ENCODE results near the gene RTN1.

RTN1 gene

DNA sequence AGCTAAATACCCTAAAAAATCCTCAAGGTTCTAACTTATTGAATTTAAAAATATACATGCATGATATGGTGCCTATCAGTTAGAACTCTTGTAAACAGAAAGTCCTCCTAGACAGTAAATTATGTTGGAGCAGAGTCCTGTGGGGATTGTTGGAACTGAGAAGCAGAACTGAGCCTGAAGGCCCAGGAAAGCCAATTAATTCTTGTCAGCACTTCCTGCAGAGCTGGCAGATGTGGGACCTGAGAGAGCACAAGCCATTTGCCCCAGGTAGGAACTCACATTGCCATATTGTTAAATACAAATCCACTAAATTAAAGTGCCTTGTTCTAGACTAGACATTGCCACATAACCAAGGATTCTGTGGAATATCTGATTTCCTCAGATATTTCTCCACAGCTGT, 117.1 kb downstream of the RTN1 start:
- no peaks in the 10 kb centered on the region for H3K27me3 ChIP-seq (ENCODE audit: control insufficient read depth, insufficient read depth, low read length)
- H3K9me3 ChIP-seq (ENCODE audit: control insufficient read depth, insufficient read depth, low read length): no peaks in the 10 kb centered on the region
- H3K4me1 ChIP-seq (ENCODE audit: control insufficient read depth, insufficient read depth, low read length): no peaks in the 10 kb centered on the region
- H3K27ac ChIP-seq (ENCODE audit: low read depth, low read length): no peak overlapping the region
- no peak overlapping the region for H3K9ac ChIP-seq (ENCODE audit: low read depth, low read length)
- H3K36me3 ChIP-seq (ENCODE audit: control insufficient read depth, insufficient read depth, low read length): no peaks in the 10 kb centered on the region
- no peak overlapping the region for H3K4me3 ChIP-seq (ENCODE audit: low read depth, low read length)

DNA sequence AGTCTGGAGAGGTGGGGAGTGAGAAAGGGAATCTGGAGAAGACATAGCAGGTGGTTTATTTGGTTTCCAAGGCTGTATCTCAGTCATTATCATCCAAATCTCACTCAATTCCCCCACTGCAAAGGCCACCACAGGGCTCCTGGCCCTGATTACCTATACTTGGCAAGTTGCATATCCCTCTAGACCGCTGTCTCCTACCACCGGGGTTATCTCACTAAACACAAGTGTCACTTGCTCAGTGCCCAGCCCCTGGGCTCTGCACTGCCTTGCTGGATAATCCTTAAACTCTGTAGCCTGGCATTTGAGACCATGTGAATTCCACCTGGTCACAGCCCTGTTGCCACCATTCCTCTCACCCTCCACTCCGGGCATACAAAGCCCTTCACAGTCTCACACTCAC, 119.0 kb downstream of the RTN1 start:
- Histone ChIP-seq H3K36me3 (ENCODE audit: control insufficient read depth, insufficient read depth, low read length) (no peaks in the 10 kb centered on the region), H3K4me1 (ENCODE audit: control insufficient read depth, insufficient read depth, low read length) (no peaks in the 10 kb centered on the region), H3K27ac (ENCODE audit: low read depth, low read length) (no peak overlapping the region), H3K27me3 (ENCODE audit: control insufficient read depth, insufficient read depth, low read length) (no peaks in the 10 kb centered on the region), H3K9ac (ENCODE audit: low read depth, low read length) (no peak overlapping the region), H3K9me3 (ENCODE audit: control insufficient read depth, insufficient read depth, low read length) (no peaks in the 10 kb centered on the region), H3K4me3 (ENCODE audit: low read depth, low read length) (no peak overlapping the region)

DNA sequence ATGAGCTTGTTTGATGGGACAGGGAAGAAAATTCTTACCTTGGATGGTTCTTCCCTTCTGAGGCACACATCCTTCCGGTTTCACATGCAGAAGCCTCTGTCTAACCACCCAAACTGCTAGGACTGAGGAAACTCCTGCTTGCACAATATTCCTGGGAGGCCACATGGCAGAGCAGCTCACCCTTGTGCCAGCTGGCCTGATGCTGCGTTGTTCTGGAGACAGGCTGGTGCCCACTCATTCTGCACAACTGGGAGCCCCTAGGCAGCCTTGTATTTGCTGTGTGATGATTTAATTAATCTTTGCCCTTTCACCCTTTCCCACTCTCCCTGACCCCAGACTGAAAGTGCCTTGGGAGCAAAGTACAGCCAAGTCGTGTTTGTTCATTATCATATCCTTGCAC, 130.8 kb downstream of the RTN1 start:
- H3K9me3 ChIP-seq (ENCODE audit: control insufficient read depth, insufficient read depth, low read length): no peaks in the 10 kb centered on the region
- H3K4me1 ChIP-seq (ENCODE audit: control insufficient read depth, insufficient read depth, low read length): no peaks in the 10 kb centered on the region
- no peak overlapping the region for H3K27ac ChIP-seq (ENCODE audit: low read depth, low read length)
- H3K4me3 ChIP-seq (ENCODE audit: low read depth, low read length): no peak overlapping the region
- H3K9ac ChIP-seq (ENCODE audit: low read depth, low read length): no peak overlapping the region
- no peaks in the 10 kb centered on the region for H3K36me3 ChIP-seq (ENCODE audit: control insufficient read depth, insufficient read depth, low read length)
- no peaks in the 10 kb centered on the region for H3K27me3 ChIP-seq (ENCODE audit: control insufficient read depth, insufficient read depth, low read length)

DNA sequence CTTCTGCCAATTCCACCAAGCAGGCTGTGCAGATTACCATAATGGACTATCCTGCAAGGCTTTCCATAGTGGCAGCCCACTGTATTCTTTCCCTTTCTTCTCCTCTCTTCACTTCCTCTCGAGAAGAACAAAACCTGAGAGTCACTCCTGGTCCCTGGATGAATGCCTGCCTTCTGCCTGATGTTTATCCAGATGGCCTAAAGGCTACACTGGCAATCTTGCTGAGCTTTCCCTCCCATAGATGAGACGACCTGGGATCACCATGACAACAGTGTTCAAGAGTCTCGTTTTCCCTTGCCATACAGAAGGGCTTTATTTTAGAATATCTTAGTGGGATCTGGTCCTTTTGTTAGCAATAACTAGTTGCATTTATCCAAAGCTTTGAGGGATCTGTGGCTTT, 142.3 kb downstream of the RTN1 start:
- Histone ChIP-seq H3K27me3 (ENCODE audit: control insufficient read depth, insufficient read depth, low read length) (no peaks in the 10 kb centered on the region), H3K9me3 (ENCODE audit: control insufficient read depth, insufficient read depth, low read length) (no peaks in the 10 kb centered on the region), H3K27ac (ENCODE audit: low read depth, low read length) (no peak overlapping the region), H3K4me1 (ENCODE audit: control insufficient read depth, insufficient read depth, low read length) (no peaks in the 10 kb centered on the region), H3K36me3 (ENCODE audit: control insufficient read depth, insufficient read depth, low read length) (no peaks in the 10 kb centered on the region), H3K4me3 (ENCODE audit: low read depth, low read length) (no peak overlapping the region), H3K9ac (ENCODE audit: low read depth, low read length) (no peak overlapping the region)

DNA sequence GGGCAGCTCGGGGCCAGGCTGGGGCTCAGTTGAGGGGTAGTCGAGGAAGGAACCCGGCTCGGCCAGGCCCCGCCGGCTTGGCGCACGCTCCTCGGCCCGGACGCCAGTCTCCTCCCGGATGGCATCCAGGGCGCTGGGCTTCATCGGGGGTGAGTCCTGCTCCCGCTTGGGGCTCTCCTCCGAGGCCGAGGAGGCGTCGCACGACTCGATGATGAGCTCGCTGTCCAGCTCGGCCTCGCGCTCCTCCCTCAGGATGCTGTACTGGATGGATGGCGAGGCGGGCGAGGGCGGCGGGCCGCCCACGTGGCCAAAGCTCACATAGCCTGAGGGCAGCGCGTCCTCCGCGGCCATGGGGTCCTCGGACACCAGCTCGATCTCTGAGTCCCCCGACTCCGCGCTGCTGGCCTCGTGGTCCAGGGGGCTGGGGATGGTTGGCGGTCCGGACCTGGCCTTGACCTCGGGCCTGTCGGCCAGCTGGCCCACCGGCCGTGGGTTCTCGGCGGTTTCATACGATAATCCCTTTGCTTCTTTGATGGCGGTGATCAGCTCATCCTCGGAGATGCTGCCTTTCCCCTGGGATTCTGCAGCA, 143.4 kb downstream of the RTN1 start:
- Histone ChIP-seq H3K27ac (ENCODE audit: low read depth, low read length) (no peak overlapping the region), H3K4me3 (ENCODE audit: low read depth, low read length) (no peak overlapping the region), H3K4me1 (ENCODE audit: control insufficient read depth, insufficient read depth, low read length) (no peaks in the 10 kb centered on the region), H3K27me3 (ENCODE audit: control insufficient read depth, insufficient read depth, low read length) (no peaks in the 10 kb centered on the region), H3K9ac (ENCODE audit: low read depth, low read length) (no peak overlapping the region), H3K9me3 (ENCODE audit: control insufficient read depth, insufficient read depth, low read length) (no peaks in the 10 kb centered on the region), H3K36me3 (ENCODE audit: control insufficient read depth, insufficient read depth, low read length) (no peaks in the 10 kb centered on the region)

DNA sequence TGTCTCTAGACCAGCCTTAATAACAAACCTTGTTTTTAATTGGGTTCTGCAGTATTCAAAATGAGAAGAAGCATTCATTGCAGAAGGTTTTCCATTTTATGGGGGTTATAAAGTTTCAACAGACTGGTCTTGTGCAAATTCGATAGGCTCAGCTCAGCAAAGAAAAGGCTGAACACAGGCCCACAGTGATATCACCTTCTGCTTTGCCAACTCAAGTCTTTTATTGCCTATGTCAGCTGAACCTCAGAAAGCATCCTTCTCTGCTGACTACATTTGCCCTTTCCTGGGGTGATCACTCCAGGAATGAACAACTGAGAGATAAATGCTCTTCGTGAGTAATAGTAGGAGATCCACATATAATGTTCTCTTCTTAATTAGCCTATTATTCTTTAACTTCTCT, 159.5 kb downstream of the RTN1 start:
- H3K9ac ChIP-seq (ENCODE audit: low read depth, low read length): no peak overlapping the region
- H3K4me1 ChIP-seq (ENCODE audit: control insufficient read depth, insufficient read depth, low read length): no peaks in the 10 kb centered on the region
- no peak overlapping the region for H3K4me3 ChIP-seq (ENCODE audit: low read depth, low read length)
- H3K27ac ChIP-seq (ENCODE audit: low read depth, low read length): no peak overlapping the region
- H3K36me3 ChIP-seq (ENCODE audit: control insufficient read depth, insufficient read depth, low read length): no peaks in the 10 kb centered on the region
- no peaks in the 10 kb centered on the region for H3K27me3 ChIP-seq (ENCODE audit: control insufficient read depth, insufficient read depth, low read length)
- no peaks in the 10 kb centered on the region for H3K9me3 ChIP-seq (ENCODE audit: control insufficient read depth, insufficient read depth, low read length)

DNA sequence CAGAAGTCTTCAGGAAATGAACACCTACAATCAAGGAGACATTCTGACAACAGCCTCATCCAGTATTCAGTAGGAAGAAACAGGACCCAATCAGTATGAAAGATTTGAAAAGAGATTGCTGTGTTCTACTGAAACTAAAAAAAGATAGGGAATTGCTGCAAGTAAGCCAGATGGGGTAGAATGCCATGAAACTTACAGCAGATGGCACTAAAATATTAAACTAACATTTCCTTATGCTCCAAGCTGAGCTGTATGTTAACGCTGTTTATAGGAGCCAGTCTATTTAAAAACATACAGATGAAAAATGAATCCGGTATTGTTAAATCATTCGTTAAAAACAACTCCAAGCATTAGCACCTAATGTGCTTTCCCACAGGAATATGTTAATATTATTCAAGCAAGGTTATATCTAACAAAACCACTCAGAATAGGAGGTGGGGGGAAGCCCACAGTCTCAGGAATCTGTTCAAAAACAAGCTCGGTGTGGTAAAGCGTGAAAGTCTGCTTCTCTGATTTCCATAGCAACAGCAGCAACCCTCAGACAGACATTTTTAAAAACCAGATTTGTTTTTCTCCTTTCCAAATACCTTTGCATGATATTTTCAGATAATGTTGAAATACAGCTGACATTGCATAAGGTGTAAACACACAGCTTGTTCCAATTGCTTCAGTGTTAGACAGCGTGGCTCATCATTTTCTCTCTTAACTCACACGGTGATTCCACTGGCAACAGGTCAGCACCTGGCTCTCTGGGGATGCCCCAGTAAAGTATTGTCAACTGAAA, 162.6 kb downstream of the RTN1 start:
- Histone ChIP-seq H3K27me3 (ENCODE audit: control insufficient read depth, insufficient read depth, low read length) (no peaks in the 10 kb centered on the region), H3K27ac (ENCODE audit: low read depth, low read length) (no peak overlapping the region), H3K36me3 (ENCODE audit: control insufficient read depth, insufficient read depth, low read length) (no peaks in the 10 kb centered on the region), H3K9me3 (ENCODE audit: control insufficient read depth, insufficient read depth, low read length) (no peaks in the 10 kb centered on the region), H3K9ac (ENCODE audit: low read depth, low read length) (no peak overlapping the region), H3K4me1 (ENCODE audit: control insufficient read depth, insufficient read depth, low read length) (no peaks in the 10 kb centered on the region), H3K4me3 (ENCODE audit: low read depth, low read length) (no peak overlapping the region)

DNA sequence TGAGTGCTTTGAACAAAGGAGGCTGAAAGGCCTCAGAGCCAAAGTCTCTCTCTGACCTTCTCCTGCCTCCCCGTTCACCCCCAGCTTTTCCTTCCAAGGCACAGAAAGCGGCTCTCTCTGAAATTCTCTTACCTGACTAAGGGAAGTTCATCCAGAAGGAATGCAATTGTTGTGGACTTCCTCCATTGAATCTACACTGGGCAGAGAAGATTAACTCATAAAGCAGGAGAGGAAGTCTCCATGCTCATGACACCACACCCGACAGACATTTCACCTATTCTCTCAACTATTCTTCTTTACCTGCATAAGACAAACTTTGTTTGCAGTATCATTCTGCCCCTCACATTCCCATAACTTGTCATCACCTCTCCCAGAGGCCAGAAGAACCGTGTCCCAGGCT, 164.7 kb downstream of the RTN1 start:
- no peak overlapping the region for H3K4me3 ChIP-seq (ENCODE audit: low read depth, low read length)

DNA sequence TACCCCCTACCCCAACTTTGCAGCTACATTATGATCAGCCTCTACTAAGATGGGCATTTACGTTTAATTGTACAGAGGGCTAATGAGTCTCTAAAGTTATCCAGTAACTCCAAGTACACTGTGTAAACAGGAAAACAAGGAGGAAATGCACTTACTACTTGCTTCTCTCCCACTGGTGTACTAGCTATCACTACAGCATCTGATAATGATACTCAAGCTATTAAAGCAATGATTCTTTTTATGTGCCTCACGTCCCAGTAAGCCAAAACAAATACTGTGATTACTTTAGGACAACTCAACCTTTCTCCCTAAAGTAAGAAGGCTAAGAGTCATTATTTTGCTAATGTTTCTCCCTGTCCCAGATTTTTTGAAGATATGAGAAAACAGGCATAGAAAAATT, 165.3 kb downstream of the RTN1 start:
- Histone ChIP-seq H3K4me1 (ENCODE audit: control insufficient read depth, insufficient read depth, low read length) (no peaks in the 10 kb centered on the region), H3K9ac (ENCODE audit: low read depth, low read length) (no peak overlapping the region), H3K4me3 (ENCODE audit: low read depth, low read length) (no peak overlapping the region), H3K9me3 (ENCODE audit: control insufficient read depth, insufficient read depth, low read length) (no peaks in the 10 kb centered on the region), H3K36me3 (ENCODE audit: control insufficient read depth, insufficient read depth, low read length) (no peaks in the 10 kb centered on the region), H3K27ac (ENCODE audit: low read depth, low read length) (no peak overlapping the region), H3K27me3 (ENCODE audit: control insufficient read depth, insufficient read depth, low read length) (no peaks in the 10 kb centered on the region)

More for the DNA sequence above, 164.7 kb downstream of the RTN1 start:
- H3K4me1 ChIP-seq (ENCODE audit: control insufficient read depth, insufficient read depth, low read length): no peaks in the 10 kb centered on the region
- no peak overlapping the region for H3K27ac ChIP-seq (ENCODE audit: low read depth, low read length)
- no peaks in the 10 kb centered on the region for H3K36me3 ChIP-seq (ENCODE audit: control insufficient read depth, insufficient read depth, low read length)
- no peak overlapping the region for H3K9ac ChIP-seq (ENCODE audit: low read depth, low read length)
- no peaks in the 10 kb centered on the region for H3K9me3 ChIP-seq (ENCODE audit: control insufficient read depth, insufficient read depth, low read length)
- H3K27me3 ChIP-seq (ENCODE audit: control insufficient read depth, insufficient read depth, low read length): no peaks in the 10 kb centered on the region

DNA sequence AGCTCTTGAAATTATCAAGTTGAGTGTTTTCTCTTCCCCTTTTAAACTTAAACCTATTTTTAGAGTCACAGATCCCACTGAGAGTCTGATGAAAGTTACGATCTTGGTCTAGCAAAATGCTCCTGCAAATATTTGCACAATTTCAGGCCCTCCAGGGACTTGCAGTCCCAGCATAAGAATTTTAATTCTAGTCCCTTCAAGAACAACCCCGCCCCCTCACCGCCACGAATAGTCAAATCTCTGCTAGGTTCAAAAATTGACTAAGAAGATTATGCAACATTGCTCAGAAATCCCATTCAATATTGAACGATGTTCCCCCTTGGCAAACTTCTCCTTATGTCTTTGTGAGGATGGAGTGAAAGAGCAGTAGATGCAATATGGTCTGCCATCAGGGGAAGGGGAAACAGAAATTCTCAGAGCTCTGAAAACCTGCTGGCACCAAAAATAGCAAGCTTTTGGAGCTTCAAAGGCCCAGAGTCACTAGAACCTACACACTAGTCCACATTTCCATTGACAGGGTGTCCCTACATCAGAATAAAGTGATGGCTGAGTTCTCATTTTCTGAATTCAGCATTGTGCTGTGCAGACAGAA, 166.4 kb downstream of the RTN1 start:
- Histone ChIP-seq H3K9me3 (ENCODE audit: control insufficient read depth, insufficient read depth, low read length) (no peaks in the 10 kb centered on the region), H3K36me3 (ENCODE audit: control insufficient read depth, insufficient read depth, low read length) (no peaks in the 10 kb centered on the region), H3K27me3 (ENCODE audit: control insufficient read depth, insufficient read depth, low read length) (no peaks in the 10 kb centered on the region), H3K4me1 (ENCODE audit: control insufficient read depth, insufficient read depth, low read length) (no peaks in the 10 kb centered on the region), H3K9ac (ENCODE audit: low read depth, low read length) (no peak overlapping the region), H3K27ac (ENCODE audit: low read depth, low read length) (no peak overlapping the region), H3K4me3 (ENCODE audit: low read depth, low read length) (no peak overlapping the region)

DNA sequence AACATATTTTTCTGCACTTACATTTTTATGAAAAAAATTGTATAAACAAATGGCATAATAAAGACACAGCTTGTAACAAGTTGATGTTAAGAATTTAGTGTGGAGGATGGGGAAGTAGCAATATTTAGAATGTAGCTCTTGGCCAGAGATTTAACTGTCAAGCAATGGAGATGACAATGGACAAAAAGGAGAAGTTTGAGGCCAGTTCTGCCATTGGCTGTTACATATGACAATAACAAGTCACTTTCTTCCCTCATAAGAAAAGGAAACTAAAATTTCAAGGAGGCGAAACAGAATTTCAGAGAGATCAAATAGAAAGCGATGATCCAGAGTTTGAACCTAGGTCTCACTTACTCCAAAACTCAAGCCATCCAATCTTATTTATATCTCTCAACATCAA, 171.1 kb downstream of the RTN1 start:
- Histone ChIP-seq H3K27ac (ENCODE audit: low read depth, low read length) (no peak overlapping the region), H3K4me3 (ENCODE audit: low read depth, low read length) (no peak overlapping the region), H3K4me1 (ENCODE audit: control insufficient read depth, insufficient read depth, low read length) (no peaks in the 10 kb centered on the region), H3K27me3 (ENCODE audit: control insufficient read depth, insufficient read depth, low read length) (no peaks in the 10 kb centered on the region), H3K9ac (ENCODE audit: low read depth, low read length) (no peak overlapping the region), H3K36me3 (ENCODE audit: control insufficient read depth, insufficient read depth, low read length) (no peaks in the 10 kb centered on the region), H3K9me3 (ENCODE audit: control insufficient read depth, insufficient read depth, low read length) (no peaks in the 10 kb centered on the region)

All from HUES48 (cell line).